AML-193 (cell line): ENCODE data around the gene PCDHB3.
"Not testable (repeated sequence)": the region's sequence is repeated elsewhere in the genome, so short reads cannot be mapped to it uniquely, and the experiment has no call there.

Experiments
- DNase-seq, 2 experiments: peaks; one replicate each; lab custom pipeline; 2025; lab: John Stamatoyannopoulos, UW

The PCDHB3 gene

DNA sequence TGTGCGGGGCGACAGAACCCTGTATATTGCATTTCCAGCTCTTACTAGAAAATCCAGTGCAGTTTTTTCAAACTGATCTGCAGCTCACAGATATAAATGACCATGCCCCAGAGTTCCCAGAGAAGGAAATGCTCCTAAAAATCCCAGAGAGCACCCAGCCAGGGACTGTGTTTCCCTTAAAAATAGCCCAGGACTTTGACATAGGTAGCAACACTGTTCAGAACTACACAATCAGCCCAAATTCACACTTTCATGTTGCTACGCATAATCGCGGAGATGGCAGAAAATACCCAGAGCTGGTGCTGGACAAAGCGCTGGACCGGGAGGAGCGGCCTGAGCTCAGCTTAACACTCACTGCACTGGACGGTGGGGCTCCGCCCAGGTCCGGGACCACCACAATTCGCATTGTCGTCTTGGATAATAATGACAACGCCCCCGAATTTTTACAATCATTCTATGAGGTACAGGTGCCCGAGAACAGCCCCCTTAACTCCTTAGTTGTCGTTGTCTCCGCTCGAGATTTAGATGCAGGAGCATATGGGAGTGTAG is 35.5 kb downstream of the PCDHB3 start:
- no peak for DNase-seq

DNA sequence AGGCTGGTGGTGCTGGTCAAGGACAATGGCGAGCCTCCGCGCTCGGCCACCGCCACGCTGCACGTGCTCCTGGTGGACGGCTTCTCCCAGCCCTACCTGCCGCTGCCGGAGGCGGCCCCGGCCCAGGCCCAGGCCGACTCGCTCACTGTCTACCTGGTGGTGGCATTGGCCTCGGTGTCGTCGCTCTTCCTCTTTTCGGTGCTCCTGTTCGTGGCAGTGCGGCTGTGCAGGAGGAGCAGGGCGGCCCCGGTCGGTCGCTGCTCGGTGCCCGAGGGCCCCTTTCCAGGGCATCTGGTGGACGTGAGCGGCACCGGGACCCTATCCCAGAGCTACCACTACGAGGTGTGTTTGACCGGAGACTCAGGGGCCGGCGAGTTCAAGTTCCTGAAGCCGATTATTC is 37.1 kb downstream of the PCDHB3 start:
- not testable (repeated sequence) for DNase-seq

DNA sequence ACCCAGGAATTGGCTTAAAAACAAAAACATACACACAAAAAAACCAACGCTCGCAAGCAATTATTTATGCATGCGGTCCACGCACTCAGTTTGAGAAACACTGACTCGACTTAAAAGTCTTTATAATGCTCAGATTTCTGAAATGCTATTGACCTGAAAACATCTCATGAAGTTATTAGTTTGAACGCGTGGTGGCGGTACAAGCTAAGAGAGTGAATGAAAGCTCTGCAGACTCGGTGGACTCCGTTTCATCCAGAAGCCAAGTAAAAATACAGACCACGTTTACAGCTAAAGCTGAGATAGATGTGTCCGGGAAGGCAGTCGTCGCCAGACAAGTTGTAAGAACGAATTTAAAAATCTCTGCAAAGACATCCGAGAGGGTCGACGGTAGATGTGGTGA is 49.5 kb downstream of the PCDHB3 start, which contains the start of gene PCDHB6:
Gene PCDHB6 (plus strand): TSS at position 246 of the 400 bp plus-strand sequence. CDS start 201 bp downstream, outside the sequence.
- no peak for DNase-seq

DNA sequence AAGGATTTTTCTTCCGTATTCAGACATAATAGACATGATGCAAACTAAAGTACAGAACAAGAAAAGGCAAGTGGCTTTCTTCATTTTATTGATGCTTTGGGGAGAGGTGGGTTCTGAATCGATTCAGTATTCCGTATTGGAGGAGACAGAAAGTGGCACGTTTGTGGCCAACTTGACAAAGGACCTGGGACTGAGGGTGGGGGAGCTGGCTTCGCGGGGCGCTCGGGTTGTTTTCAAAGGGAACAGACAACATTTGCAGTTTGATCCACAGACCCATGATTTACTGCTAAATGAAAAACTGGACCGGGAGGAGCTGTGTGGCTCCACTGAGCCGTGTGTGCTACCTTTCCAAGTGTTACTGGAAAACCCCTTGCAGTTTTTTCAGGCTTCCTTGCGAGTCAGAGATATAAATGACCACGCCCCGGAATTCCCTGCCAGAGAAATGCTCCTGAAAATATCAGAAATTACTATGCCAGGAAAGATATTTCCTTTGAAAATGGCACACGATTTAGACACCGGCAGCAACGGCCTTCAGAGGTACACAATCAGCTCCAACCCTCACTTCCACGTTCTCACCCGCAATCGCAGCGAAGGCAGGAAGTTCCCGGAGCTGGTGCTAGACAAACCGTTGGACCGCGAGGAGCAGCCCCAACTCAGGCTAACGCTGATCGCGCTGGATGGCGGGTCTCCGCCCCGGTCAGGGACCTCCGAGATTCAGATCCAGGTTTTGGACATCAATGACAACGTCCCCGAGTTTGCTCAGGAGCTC is 50.1 kb downstream of the PCDHB3 start:
- DNase-seq = no peak

DNA sequence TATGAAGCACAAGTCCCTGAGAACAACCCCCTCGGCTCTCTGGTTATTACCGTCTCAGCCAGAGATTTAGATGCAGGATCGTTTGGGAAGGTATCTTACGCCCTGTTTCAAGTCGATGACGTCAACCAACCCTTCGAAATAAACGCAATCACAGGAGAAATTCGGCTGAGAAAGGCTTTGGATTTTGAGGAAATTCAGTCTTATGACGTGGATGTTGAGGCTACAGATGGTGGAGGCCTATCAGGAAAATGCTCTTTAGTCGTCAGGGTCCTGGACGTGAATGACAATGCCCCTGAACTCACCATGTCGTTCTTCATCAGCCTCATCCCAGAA is 50.7 kb downstream of the PCDHB3 start:
- no peak for DNase-seq

DNA sequence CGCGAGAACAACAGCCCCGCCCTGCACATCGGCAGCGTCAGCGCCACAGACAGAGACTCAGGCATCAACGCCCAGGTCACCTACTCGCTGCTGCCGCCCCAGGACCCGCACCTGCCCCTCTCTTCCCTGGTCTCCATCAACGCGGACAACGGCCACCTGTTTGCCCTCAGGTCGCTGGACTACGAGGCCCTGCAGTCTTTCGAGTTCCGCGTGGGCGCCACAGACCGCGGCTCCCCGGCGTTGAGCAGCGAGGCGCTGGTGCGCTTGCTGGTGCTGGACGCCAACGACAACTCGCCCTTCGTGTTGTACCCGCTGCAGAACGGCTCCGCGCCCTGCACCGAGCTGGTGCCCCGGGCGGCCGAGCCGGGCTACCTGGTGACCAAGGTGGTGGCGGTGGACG is 51.4 kb downstream of the PCDHB3 start:
- DNase-seq = not testable (repeated sequence)

DNA sequence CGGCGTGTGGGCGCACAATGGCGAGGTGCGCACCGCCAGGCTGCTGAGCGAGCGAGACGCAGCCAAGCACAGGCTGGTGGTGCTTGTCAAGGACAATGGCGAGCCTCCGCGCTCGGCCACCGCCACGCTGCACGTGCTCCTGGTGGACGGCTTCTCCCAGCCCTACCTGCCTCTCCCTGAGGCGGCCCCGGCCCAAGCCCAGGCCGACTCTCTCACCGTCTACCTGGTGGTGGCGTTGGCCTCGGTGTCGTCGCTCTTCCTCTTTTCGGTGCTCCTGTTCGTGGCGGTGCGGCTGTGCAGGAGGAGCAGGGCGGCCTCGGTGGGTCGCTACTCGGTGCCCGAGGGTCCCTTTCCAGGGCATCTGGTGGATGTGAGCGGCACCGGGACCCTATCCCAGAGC is 51.8 kb downstream of the PCDHB3 start:
- DNase-seq = not testable (repeated sequence)
